HG02759 (cell line): Measurements from ENCODE around the gene RAMP3.

Experiments
- ATAC-seq: cut with Tn5 transposase; IDR thresholded peaks from one replicate; pipeline ENCODE4 v1.9.1; 2021; ENCODE audit warnings: mild to moderate bottlenecking, moderate library complexity; ENCODE audit not compliant: unreplicated experiment

RAMP3 gene

DNA sequence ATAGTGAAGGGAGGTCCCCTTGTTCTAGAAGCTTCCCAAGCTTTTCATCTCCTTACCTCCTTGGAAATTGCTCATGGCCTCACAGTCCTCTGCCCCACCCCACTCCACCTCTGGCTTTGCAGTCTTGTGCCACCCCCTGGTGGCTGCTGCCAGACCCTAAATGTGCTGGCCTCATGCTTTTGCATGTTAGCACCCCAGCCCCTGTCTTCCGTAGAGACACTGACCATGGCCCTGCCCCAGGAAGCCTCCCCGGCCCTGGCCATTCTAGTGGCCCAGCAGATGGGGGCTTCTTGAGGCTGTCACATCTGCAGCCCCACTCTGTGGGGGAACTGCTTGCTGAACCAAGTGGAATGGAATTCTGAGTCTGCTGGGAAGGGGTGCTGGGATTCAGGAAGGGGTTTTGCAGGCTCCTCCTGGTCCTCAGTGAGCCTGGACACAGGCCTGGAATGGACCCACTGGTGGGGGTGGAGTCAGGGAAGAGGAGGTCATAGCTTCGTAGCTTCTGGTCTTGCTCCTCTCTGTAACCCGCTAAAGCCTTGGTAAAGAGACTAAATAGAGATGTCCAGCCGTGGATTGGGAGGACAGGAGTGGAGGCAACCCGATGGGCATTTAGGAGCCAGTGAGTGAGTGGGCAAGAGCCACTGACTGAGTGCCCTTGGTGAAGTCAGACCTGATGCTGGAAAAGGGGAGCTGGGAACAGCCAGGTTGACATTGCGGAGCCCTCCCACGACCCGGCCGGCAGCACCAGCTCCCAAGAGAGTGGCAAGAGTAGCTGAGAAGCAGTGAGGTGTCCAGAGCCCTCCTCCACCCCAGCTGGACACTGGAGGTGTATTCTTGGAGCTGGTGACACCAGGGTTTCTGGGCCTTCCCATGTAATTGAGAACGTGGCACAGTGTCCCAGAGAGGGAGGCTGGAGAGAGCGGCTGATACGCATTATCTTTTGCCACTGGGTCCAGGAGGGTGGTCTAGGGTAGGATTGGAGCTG lies 20.9 kb downstream of the RAMP3 start:
- no peak for ATAC-seq

DNA sequence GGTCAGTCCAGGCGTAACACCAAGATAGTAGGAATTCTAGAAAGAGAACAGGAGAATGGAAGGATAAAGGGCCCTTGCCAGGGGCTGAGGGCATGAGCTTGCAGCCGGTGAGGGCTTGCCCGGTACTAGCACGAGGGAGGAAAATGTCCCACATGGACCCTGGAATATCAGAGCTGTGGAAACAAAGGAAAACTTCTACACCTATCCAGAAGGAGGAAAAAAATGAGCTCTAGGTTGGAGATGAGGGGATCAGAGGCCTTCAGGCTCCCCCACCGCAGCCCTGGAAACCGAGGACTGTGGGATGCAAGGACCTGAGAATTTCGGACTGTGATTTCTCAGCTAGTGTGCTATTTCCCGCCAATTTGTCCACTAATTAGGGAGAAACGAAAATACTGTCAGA lies 22.1 kb downstream of the RAMP3 start:
- no peak for ATAC-seq

DNA sequence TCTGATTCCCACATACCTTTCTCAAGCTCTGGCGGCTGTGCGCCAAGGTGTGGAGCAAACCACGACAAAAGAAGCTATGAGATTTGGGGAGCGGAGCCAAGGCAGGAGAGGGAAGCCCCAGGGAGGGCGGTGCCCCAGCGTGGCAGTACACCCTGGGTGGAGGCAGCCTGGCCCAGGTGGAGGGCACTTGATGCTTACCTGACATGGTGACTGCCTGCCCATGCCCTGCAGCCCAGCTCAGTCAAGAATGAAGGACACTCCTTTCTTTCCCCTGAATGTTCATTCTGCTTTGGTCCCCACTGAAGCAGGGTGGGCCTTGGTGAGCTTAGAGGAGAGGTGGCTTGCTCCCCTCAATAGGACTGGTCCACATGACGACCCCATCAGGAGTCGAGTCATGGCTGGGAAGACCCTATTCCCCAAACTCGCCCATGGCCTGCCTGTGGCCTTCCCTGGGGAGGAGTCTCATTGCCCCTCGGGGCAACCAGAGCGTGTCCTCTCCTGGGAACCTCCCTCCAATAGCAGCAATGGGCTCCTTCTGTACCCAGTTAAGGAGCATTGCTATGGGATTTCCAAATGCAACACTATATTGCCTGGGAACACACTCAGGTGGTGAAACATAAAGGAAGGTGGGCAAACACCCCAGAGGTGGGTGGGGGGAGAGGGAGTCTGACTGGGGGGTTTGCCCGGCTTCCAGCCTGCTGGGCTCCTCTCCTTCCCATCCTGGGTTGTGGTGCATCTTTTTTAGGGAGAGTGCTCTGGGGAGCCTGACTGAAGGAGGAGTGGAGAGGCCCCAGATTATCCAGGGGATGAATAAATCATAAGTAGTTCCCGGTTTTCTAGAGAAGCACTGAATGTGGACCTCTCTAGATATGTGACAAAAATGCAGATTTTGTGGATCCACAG lies 22.7 kb downstream of the RAMP3 start:
- ATAC-seq = no peak

DNA sequence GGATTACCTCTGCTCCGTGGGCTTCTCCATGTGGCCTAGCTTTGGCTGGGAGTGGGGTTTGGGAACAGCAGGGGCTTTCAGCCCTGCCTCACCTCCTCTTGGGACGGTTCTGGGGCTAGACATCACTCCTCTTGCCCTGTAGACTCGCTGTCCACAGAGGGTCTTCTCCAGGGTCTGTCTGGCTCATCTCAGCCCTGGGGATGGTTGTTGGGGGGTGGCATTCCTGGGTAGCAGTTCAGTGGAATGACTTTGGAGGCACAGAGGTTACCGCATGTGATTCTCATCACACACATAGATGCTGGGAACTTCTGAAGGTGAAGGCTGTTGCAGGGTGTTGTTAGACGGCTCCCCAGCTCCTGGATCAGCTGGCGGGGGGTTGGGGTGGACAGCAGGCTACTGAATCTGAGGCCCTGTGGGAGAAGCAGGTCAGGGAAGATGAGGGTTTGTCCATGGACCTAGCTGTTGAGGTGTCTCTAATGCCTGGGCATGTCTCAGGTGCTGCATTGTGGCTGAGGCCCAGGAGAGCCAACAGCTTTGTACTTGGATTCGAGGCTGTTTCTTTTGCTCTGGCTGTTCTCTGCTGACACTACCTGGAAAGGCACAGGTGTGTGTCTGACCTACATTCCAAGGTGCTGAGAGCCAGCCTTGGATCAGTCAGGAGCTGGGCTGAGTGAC lies 23.8 kb downstream of the RAMP3 start:
- no peak for ATAC-seq

DNA sequence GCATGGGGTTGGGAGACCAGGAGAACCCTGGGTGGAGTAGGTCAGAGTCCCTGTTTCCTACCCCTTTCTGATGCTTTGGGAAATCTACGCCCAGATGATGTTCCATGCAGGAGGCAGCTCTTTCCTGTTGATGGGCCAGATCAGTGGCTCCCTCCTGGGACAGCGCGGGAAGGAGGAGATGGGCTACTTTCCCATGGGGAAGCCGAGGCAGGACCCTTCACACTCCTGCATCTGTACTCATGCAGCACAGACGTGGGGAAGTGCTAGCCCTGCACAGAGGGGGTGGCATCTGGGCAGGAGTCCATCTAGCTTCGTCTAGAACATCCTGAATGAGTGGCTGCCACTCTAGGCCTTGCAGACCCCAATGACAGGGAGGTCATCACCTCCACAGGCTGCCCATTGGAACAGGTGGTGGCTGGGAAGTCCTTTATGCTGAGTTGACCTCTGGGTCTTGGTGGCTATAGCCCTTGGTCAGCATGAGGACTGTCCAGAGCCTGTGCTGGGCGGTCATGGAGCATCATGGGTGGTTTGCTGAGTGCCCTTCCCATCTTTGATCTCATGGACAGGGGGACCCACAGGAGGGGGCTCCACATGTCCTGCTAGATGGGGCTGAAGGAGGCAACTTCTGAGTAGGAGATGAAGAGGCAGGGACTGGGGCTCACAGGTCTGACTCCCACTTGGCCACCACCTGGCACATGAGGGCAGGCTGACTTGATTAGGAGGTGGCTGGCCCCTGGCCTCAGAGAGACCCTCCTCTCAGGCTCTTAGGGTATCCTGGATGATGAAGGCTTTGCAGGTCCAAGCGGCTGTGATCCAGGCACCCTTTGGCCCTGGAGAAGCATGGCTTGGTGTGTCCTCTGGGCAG lies 24.6 kb downstream of the RAMP3 start:
- ATAC-seq = no peak

- ATAC-seq = no peak
These were observed 25.5 kb downstream of the RAMP3 start for GRCh38 chr7:45182856-45183710.

- ATAC-seq = no peak
These were observed 26.2 kb downstream of the RAMP3 start for GRCh38 chr7:45183711-45184210.

GRCh38 chr7:45184326-45185027 lies 26.9 kb downstream of the RAMP3 start:
- no peak for ATAC-seq

DNA sequence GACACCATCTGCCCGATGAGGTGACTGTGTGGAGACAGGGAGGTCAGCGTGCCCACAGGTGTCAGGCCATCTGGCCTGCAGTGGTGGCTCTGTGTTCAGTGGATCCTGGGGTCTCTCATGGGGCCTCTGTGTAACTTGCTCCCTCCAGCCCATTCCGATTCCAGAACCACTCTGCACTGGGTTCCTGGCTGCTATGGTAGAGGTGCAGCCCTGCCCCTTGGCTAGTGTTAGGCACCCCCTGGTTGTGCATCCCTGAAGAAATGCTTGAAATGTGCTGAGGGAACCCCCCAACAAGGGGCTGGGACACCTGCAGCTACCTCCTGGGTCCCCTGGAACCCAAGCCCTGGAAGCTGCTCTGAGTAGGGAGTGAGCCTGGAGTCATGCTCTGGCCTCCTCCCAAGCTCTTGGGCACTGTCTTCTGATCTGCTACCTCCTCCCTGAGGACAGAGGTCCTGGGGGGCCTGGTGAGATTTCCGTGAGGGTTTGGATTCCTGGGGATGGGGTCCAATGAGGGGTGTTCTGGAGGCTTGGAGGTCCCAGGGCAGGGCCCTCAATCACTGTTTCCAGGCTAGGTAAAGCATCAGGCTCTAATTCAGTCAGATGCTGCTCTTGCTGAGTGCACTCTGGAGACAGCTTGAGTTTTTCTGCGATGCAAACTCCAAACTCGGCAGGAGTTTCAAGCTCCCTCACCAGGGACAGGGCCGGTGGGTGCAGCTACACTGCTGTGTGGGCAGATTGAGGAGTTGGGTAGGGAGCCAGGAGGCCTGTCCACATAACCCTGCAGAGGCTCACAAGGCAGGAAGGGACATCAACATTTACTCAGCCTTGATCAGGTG lies 27.7 kb downstream of the RAMP3 start:
- no peak for ATAC-seq

- ATAC-seq = no peak
These were observed 28.3 kb downstream of the RAMP3 start for GRCh38 chr7:45185864-45186250.

DNA sequence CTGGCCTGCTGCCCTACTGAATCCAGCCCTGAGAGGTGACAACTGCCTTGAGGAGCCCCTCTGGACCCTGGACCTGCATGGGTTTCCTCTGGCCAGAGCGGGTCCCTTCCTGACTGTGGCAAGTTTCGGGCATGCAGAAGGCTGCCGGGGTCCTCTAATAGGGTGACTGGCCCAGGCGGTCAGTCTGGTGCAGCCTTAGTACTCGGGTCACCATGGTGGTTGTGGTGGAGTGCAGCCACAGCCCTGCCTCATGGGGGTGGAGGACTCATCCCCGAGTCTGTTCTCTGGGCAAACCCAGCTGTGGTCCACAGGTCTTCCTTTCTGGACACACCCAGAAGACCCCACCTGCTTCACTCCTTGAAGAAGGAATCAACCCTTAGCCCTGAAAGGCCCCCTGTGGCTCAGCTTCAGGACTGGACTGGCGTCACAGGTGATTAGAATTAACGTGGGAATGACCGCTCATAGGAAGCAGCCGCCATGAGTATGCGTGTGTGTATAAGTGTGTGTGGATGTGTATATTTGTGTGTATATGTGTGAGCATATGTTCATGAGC lies 28.7 kb downstream of the RAMP3 start:
- no peak for ATAC-seq

DNA sequence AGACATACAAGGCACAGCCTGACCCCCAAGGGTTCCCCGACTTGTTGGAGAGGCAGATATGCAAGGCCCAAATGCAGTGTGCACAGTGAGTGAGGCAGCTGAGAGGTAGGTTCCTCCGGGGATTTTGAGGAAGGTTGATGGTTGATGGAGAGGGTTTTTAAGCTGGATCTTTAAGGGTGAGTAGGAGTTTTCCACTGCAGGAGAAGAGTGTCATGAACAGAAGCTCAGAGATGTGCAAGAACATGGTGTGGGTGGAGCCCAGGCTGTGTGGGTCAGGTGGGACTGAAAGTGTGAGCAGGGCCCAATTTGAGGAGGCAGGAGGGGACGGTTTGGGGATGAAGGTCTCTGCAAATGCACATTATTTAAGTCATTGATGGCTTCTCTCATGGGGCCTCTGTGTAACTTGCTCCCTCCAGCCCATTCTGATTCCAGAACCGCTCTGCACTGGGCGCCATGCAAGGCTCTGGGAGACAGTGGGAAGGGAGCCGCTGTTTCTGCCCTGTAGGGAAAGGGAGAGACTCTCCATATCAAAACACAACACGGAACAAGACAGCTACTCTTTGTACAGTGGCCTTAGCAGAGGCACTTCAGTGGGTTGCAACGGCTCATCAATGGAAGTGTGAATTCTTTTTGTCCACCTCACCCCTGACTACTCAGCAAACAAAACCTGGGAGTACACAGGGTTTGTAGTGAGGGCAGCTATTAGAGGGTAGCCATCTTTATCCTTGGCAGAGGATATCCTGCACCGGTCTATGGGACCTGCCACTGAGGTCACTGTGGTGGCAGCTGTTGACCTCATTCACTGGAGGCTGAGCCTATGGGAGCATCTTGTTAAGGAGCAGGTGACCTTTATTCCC lies 29.7 kb downstream of the RAMP3 start:
- ATAC-seq = no peak

GRCh38 chr7:45187946-45188411 lies 30.4 kb downstream of the RAMP3 start:
- ATAC-seq = no peak

GRCh38 chr7:45188736-45189135 lies 31.1 kb downstream of the RAMP3 start:
- ATAC-seq = no peak

- ATAC-seq = no peak
These were observed 31.8 kb downstream of the RAMP3 start for GRCh38 chr7:45189151-45189970.
